HG03280 (cell line): ENCODE results near the gene PLK1.
A peak's percentile ranks its signal among the peaks of the same experiment; 100 is the strongest.
"Not testable (repeated sequence)": the region's sequence is repeated elsewhere in the genome, so short reads cannot be mapped to it uniquely, and the experiment has no call there.

Experiments used
- ATAC-seq: cut with Tn5 transposase; IDR thresholded peaks from one replicate; pipeline ENCODE4 v1.9.1; 2021; ENCODE audit warnings: mild to moderate bottlenecking, moderate library complexity; ENCODE audit not compliant: unreplicated experiment

The PLK1 gene

DNA sequence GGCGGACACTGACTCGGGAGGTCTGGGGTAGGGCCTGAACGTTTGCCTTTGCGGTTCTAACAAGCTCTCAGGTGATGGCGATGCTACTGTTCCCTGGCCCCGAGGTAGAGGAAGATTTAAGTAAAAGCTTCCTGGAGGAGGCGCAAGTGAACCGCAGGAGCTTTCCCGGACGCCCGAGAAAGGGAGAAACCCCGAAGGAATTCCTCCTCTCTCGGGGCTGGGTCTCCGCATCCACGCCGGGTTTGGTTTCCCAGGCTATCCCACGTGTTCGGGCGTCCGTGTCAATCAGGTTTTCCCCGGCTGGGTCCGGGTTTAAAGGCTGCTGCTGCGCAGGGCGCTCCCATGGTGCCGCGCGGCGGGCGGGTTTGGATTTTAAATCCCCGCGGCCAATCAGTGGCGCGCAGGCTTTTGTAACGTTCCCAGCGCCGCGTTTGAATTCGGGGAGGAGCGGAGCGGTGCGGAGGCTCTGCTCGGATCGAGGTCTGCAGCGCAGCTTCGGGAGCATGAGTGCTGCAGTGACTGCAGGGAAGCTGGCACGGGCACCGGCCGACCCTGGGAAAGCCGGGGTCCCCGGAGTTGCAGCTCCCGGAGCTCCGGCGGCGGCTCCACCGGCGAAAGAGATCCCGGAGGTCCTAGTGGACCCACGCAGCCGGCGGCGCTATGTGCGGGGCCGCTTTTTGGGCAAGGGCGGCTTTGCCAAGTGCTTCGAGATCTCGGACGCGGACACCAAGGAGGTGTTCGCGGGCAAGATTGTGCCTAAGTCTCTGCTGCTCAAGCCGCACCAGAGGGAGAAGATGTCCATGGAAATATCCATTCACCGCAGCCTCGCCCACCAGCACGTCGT is at the start of gene PLK1:
Gene PLK1, plus strand, starts transcription at position 460 of the 844 bp plus-strand sequence. Its CDS starts 44 bp downstream, at position 504.
- peak; percentile 80 for ATAC-seq

DNA sequence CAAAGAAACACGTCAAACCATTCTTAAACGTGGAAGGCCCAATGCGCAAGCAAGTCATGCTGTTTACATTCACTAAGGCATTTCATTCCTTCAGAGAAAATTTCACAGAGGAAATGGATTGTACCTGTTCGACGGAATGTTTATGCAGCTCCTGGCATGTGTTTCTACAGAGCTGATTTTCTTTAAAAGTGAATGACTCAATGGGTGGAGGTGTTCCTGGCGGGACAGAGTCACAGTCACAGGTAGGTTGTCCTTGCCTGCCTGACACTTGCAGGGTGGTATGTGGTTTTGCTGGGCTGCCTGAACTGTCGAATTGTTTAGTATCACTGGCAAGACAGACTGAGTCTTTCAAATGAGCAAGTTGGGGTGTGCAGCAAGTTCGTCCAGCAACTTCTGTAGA is 49.2 kb upstream of the PLK1 start:
- ATAC-seq: no peak

DNA sequence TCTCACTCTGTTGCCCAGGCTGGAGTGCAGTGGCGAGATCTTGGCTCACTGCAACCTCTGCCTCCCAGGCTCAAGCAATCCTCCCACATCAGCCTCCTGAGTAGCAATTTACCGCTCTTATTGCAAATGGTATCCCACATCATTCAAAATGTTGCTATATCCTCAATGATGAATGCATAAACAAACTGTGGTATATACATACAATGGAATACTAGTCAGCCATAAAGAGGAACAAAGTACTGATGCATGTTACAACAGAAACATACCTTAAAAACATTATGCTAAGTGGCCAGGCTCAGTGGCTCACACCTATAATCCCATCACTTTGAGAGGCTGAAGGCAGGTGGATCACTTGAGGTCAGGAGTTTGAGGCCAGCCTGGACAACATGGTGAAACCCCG is 46.8 kb upstream of the PLK1 start:
- not testable (repeated sequence) for ATAC-seq

DNA sequence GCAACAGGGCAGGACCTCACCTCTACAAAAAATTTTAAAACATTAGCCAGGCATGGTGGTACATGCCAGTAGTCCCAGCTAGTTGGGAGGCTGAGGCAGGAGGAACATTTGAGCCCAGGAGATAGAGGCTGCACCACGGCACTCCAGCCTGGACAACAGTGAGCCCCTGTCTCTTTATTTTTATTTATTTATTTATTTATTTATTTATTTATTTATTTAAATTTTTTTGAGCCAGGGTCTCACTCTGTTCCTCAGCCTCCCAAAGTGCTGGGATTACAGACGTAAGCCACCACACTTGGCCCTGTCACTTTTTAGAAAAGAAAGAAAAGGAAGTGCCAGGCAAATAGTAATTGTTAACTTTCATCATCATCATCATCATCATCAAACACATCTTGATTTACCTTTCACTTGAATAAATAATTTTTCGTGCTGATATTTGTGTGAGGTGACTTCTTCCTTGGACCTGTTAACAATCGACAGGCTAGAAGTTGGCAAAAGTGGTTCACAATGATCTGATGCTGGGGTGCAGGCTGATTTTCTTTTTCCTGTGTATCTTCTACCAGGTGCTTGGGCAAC is 44.1 kb upstream of the PLK1 start:
- ATAC-seq: no peak

DNA sequence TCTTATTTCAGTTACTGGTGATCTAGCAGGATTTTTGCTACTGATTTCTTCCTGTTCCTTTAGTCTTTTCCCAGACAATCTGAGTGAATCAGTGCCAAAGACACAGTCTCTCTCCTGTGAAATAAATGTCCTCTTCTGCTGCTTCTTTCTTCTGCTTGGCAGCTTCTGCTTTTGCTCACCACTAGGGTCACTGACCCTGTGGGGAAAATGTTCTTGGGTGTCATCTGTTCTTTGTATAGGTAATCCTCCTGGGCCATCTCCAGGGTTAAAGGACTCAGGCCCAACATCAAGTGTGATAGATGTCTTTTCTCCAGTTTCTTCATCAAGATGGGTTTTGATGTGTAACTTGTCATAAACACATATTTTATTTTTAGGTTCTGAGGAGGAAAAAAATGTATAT is 42.7 kb upstream of the PLK1 start:
- no peak for ATAC-seq

DNA sequence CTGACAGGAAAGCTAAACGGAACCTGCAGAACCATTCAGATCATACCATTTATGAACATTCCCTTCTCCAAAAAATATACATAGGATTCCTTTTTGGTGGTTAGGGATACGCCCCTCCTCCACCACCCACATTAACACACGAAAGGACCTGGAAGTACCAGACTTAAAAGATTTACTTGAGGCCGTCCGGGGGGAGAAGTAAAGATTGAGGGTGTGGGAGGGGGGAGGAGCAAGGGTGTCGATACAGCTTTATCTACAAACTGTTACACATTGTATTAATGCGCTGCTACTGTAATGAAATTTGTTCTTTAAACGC is 38.1 kb upstream of the PLK1 start:
- ATAC-seq: no peak

DNA sequence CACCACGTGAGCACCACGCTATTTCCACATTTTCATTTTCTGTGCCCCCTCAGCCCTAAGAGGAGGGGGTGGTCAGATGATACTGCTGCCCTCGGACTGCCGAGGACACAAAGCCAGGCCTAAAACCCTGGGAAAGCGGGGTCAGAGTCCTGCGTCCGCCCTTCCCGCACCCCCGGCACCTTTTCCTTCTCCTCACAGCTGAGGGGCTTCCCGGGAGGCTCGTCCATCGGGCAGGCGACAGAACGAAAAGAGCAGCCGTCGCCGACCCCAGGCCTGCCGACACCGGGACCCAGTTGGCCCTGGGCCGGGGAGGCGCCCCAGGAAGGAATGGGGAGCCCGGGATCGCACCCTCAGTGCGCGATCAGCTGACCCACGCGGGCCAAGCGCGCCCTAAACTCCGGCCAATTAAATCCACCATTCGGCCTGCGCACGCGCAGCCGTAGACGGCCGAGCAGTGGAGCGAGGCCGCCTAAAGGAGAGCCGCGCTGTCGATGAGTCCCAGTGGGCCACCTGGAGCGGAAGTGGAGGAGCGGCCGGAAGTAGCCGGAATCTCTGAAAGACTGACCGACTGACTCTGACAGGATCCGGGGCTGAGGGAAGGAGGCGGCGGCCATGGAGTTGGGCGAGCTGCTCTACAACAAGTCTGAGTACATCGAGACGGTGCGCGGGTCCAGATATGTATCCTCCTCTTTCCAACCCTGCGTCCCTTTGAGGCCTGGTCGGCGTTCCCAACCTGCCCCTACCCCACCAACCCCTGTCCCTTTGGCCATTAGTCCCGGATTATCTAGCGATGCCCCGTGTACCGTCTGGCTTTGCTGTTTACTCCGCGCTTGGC is 37.5 kb upstream of the PLK1 start, which contains the start of the genes DCTN5 and PALB2:
Gene DCTN5, plus strand, starts transcription at position 536 of the 835 bp plus-strand sequence. Its CDS starts 77 bp downstream, at position 613.
Gene PALB2, minus strand, starts transcription at position 380 of the 835 bp plus-strand sequence. Its CDS starts 153 bp downstream, at position 227.
- peak; percentile 97 for ATAC-seq

DNA sequence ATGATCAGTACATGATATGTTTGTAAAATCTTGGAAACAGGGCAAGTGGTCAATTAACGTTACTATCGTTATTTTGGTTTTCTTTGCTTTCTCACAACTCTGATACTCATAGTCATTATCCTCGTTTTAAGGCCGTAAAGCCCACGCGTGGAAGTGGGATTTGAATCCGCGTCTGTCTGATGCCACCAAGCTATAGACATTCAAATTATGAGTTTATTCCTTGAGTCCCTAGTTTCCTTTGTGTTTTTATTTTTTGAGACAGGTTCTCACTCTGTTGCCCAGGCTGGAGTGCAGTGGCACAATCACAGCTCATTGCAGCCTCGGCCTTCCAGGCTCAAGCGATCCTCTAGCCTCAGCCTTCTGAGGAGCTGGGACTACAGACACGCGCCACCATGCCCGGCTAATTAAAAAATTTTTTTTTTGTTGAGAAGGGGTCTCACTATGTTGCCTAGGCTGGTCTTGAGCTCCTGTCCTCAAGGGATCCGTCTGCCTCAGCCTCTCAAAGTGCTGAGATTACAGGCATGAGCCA is 36.4 kb upstream of the PLK1 start:
- no peak for ATAC-seq

DNA sequence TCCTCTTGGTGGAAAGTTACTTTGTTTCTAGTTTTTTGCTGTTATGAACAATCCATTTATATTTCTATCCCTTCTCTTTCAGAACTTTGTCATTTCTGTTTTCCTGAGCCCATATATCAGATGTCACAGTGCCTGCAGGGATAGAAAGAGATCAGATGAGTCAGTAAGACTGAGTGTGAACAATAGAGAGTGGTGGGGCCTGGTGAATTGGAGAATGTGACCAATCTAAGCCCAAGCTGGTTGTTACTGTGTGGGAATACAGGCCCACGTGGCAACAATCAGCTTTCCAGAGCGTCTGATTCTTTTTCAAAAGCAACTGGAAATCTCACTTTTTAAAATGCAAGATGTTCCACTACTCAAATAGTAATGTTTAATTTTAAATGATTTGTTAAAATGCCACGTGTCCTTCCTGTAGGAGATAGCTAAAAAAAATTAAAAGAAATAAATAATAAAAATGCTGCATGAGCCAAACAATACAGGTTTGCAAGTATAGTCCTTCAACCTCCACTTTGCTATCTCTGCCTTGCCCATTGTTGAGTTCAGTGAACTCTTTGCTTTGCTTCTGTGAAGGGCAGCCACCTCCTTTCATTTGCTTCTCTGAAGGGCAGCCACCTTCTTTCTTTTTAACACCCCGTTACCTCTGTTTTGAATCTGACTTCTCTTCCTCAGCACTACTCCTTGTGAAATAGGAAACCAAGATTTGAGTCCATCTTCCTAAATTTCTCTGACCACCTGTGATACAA is 27.8 kb upstream of the PLK1 start:
- ATAC-seq: no peak

DNA sequence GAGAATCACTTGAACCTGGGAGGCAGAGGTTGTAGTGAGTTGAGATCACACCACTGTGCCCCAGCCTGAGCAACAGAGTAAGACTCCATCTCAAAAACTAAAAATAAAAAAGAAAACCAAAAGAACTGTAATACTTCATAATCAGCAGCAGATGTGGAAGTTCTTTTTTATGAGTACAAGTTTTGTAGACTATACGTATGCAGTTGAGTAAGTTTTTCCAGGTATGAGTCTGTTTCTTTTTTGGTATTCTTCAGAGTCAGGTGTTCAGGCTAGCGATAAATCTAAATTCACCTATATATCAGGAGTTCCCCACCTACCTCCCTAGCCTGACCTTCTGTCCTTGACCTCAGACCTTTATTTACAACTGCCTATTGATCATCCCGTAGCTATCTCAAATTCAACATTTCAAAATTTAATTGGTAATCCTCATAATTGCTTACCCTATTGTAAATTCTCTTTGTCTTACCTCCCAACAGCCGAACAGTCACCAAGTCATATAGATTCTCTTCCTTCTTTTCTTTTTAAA is 26.7 kb upstream of the PLK1 start:
- ATAC-seq: peak; percentile 43

DNA sequence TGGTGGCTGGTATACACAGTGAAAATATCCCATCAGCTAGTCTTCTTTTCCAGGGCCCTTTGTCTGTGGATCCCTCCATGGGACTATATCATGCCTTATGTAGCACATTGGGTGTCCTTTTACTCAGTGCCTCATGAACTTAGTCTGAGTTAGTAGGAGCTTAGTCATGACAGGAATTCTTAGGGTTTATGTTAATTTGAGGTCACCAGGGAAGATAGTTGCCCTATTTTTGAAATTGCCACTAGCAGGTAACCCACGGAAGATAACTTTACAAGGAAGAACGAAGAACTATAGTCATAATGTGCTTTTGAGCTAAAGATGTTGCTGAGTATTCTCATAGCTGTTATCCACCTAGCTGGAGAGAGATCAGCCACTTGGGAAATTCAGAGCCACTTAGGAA is 14.8 kb upstream of the PLK1 start:
- ATAC-seq: no peak

DNA sequence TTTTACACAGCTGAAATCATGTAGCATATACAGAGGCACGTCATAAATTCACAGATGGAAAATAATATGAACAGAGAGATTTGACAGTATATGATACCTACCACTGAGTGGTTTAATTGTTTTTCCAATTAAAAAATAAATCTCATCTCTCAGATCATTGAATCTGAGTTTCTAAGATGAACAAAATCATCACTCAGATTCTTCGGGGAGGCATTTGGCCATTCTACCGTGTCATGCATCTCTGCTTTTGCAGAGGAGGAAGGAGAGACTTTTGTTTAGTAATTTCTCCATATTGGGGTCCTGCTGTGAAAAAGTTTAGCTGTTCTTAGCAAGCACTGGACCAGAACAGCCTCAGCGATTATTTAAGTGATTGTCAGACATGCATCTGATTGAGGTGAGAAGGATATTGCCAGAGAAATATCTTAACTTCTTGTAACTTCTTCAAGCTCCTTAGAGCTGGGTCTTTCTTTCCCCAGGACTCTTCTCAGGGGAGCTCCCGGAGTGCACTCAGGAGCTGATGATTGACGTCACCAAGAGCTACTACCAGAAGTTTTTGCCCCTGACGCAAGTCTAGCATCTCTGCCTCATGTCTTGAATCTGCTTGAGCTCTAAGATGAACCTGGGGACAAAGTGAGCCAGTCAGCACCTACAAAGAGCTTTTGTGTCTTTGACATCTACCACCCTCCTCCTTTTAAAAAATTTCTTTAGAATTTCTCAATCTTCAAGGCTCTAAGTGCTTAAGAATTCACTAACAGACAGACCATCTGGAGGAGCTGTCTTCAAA is 11.9 kb upstream of the PLK1 start:
- no peak for ATAC-seq

DNA sequence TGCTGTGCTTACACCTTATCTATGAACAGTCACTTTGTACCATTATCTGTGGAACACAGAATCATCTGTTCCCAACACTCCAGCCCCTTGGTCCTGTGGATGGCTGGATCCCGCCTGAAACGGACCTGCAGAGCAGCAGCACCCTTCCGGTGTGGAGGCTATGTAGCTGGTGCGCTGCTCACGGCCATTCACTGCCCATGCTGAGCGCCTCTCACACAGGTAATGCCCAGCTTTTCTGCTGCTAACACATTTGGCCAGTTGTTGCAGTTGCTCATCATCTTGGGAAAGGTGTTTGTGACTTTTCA is 11.4 kb upstream of the PLK1 start:
- ATAC-seq: no peak

DNA sequence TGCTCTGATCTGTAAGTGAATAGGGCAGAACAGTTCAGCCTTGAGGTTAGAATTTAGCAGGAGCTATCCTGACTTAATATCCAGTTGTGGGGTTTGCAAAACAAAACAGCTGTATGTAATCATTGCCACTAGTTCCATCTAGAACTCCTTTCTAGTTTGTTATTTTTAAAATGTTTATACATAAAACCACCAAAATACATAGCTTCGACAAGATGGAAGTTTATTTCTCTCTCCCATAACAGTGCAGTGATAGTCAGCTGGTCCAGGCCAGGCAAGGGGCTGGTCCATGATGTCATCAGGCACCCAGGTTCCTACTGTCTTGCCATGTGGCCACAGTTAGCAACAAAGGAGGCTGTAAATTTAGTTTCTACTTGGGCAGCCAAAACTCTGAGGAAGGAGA is 10.5 kb upstream of the PLK1 start:
- no peak for ATAC-seq

DNA sequence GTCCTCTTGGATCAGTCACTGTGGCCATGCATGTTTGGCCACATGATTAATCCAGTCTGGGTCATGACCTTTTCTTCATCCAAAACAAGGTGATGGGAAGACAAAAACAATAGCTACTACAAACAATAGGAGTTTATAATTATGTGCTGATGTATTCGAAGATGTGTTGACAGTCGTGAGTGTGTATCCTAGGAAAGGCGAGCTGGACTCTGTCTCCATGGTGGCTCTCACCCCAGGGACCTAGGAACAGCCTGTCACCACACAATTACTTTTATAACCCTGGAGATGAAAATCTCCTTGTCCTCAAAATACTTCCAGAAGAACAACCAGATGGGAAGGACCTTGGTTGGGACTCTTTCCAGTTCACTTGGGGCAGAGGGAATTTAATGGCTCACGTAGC is 9.8 kb upstream of the PLK1 start:
- no peak for ATAC-seq

DNA sequence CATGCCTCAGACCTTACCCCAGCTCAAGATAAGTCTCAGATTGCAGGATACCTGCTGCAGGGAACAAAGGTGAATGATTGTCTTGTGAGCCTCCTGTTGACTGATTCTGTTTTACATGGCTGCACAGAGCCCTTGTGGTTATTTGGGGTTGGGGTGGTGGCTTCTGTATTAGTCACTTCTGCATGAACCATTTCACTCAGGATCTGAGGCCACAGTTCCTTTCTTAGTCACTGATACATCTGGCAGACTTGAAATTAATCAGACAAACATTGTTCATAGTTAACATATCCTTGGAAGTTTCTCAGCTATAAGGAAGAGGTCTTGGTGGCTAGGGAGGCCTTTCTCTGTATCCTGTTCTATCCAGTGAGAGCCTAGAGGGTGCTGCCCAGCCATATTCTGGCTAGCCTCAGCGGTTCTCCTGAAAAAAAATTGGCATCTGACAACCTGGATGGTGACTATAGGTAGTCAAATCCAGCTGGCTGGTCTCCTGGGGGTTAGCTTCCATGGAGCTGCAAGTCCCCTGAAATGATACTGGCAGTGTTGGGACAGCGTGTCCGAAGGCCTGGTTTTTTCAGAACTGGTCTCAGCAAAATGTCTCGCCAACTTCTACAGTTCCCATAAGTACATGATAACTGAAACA is 8.4 kb upstream of the PLK1 start:
- ATAC-seq: peak; percentile 72

DNA sequence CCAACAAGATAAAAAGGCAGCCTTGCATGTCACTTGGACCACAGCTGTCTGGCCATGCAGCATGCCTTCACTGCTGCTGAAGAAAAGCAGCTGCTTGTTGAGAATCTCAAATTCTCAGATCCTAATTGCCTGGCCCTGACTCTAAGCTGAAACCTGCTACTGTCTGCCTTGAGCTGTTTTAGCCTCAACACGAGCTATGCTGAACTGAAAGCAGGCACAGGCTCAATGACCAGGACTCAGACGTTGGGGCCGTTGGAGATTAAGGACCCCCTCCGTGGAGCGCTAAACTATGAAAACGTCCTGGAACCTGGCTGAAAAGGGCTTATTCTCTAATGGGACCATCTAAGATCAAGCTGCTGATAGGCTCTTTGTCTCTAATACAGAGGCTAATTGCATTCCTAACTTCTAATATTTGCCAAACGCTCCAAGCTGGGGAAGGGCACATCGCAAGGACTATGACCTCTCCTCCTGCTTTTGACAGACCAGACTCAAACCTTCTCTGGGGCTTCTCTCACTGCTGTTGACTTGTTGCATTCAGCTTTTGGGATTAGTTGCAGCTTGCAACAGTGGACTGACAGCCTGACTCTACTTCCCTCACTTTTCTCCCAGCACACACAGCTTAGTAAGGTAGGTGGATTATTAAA is 4.6 kb upstream of the PLK1 start:
- no peak for ATAC-seq

DNA sequence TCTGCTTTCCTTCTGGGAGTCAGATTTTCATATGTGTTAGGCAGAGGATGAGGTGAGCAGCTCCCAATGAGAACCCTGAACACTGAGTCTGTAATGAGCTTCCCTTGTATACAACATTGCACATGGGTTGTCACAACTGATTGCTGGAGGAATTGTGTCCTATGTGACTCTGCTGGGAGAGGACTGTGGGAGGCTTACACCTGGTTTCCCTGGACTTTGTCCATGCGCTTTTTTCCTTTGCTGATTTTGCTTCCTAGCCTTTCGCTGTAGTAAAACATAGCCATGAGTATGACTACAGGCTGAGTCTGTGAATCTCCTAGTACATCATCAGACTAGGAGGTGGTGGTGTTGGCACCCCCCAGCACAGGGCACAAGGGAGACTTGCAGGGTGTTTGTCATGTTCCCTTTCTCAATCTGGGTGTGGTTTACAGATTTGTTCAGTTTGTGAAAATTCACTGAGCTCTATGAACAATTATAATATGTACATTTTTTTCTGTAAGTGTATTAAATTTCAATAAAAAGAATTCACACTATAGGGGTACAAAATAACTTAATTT is 1.7 kb upstream of the PLK1 start:
- ATAC-seq: no peak
